Right lung (tissue), 5 donors: ENCODE data around the gene CD6. TPM values are rescaled to one million over a fixed set of nuclear protein-coding genes. Genes with fewer than 3 reads are reported as not detected.

ENCODE experiments used
- DNase-seq, 2 donors: peaks; one replicate each; pipeline ENCODE4 v3.0.0-alpha.2; 2013
- polyA plus RNA-seq, 5 donors: library from polyadenylated mRNA; unstranded; fragments of 120-200 nt; gene quantifications; one replicate each; pipeline versions ENCODE4 v1.2.1 to v1.2.3, GENCODE V29; 2013; ENCODE audit warnings: inconsistent platforms in 1 of 5, low replicate concordance in 1 of 5; ENCODE audit not compliant: insufficient read length in 5 of 5, insufficient read depth in 1 of 5

CD6 gene
- polyA plus RNA-seq, 5 donors = 0.99 to 2.1 (median 1.1) TPM

GRCh38 chr11:60984149-60984548, 12.7 kb downstream of the CD6 start:
- DNase-seq = no peak

GRCh38 chr11:60984636-60985035, 13.2 kb downstream of the CD6 start:
- DNase-seq = no peak

- DNase-seq = no peak
These were observed 14.0 kb downstream of the CD6 start for GRCh38 chr11:60985501-60985900.

- DNase-seq = no peak
These were observed 14.8 kb downstream of the CD6 start for GRCh38 chr11:60985991-60986915.

DNA sequence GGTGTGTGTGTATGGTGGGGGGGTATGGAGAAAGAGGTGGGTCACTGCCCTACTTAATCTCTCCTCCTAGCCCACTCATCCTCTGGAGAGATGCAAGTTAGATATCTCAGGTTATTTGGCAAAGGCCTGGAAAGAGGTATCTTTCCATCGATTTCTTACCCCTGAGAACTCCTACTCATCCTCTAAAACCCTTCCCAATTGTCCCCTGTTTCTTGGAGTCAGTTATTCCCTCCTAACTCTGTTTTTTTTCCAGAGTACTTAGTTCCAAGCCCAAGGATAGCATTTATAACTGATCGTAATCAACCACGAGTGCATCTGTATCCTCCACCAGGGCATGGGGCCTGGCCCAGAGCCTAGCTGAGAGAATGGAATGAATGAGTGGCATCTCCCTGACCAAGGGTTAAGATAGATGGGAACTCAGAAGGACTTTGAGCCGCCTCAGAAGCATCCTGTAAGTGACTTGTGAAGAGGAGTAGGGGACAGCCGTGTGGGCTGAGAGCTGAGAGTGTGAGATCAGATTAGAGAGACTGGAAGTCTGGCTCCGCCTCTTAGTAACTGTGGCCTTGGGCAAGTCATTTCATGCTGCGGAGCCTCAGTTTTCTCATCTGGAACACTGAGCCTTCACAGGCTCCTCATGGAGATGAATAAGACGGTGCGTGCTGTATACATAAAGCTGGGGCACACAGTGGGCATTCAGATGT, 16.2 kb downstream of the CD6 start:
- no peak for DNase-seq

DNA sequence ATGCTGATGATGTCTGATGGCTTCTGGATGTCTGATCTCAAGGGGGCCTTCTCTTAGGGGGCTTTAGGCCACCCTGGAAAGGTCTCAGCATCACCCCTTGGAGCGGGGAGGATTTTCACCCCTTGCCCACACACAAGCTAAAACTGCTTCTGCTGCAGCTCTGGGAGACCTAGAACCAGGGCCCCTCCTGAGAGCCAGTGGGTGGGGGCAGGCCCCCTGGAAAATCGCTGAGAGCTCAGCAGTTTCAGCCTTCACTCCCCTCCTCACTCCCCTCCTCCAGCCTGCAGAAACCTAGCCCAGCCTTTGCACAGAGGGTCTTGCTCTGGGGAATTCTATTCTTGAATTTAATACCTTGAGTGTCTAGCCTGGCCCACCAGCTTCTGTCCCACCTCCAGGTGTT, 17.2 kb downstream of the CD6 start:
- no peak for DNase-seq

- DNase-seq = no peak
These were observed 17.7 kb downstream of the CD6 start for GRCh38 chr11:60989093-60989650.

DNA sequence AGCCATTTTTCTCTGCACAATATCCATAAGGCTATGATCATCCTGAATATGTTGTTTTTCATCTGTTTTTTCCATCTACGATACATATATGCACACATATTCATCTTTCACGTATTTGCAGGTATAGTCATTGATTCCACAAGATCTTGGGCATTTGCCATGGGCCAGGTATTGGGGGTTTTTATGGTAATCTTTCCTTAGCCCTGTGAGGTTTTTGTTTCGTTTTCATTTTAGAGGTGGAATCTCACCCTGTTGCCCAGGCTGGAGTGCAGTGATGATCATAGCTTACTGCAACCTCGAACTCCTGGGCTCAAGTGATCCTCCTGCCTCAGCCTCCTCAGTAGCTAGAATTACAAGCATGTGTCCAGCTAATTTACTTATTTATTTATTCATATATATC, 20.0 kb downstream of the CD6 start:
- no peak for DNase-seq

- DNase-seq = peak in 1 of 2 donors; percentile 11
These were observed 21.4 kb downstream of the CD6 start for GRCh38 chr11:60992842-60993409.

- DNase-seq = no peak
These were observed 22.1 kb downstream of the CD6 start for GRCh38 chr11:60993615-60994014.

DNA sequence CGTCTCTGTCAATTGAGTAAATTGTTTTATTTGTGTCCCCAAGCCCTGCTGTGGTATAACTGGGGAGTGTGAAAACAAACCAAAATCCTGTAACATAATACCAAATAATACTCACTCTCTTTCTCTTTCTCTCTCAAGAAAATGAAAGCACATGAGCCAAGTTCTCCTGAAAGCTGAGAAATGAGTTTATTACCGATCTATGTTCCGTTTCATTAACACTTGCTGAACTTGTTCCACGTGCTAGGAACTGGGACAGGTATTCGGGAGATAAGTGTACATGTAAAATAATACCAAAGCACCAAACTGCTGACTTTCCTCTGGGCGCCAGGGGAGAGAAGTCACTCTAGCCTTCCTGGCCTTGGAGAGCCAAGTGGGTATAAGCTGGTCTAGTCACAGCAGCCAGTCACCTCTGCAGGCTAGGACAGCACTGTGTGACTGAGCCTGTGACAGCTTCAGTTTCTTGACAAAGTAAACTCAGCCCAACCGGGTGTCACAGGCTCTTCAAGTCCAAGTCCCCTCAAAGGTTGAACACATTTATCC, 23.1 kb downstream of the CD6 start:
- no peak for DNase-seq

DNA sequence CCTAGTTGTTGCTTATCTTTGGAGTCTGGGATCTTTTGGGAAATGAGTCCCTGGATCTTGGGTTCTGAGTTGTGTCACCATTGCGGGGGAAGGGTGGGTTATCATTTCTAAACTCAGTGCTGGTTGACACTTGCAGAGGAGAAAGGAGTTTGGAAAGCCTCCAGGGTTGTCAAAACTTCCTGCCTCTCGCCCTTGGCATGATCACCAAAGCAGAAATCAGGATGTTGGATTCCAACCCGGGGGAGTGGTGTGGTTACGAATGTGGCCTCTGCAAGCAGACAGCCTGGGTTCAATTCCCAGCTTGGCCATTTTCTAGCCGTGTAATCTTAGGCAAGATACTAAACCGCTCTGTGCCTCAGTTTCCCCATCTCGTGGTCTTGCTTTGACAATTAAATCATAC, 24.3 kb downstream of the CD6 start:
- DNase-seq = no peak

DNA sequence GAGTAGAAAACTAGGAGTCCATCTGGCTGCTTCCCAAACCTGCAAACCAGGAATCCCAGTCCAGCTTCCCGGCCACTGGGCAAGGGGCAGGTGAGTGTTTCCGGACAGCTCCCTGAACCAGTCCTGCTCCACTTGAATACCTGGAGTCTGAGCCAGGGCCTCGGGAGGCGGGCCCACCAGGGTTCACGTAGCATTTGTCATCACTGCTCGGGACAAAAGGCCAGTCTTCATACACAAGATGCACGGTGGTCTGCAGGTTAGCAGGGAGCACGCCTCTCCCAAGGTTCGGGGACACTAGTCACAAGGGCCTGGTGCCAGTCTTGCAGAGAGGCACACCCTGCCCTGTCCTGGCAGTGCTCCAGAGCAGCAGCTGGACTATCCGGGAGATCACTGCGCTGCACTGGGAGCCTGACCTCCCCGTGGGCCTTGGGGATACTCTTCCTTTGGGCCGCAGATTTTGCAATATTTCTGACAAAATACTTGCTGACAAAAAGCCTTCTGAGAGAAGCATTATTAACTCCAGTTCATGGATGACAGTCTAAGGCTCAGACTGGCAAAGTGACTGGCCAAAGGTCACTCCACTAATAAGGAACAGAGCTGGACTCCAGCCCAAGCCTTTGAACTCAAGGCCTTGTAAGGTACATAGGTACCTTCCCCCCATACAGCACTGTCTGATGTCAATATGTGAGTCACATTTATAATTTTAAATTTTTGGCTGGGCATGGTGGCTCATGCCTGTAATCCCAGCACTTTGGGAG, 25.1 kb downstream of the CD6 start:
- no peak for DNase-seq

DNA sequence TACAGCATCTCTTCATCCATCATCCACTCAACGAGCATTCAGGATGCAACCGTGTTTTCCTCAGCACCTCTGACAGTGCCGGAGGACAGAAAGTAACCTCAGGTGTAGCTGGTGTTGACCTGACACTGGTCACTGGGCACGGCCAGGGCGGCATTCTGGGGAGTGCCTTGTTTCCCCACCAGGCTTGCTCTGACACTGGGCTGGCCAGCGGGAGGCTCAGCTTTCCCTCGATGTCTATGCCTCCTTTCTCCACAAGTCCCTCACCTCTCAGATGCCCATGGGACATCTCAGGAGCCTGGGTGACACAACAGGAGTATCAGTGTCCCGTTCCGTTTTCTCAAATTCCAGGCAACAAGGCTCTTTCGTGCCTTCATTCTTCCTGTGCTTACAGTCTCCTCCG, 28.9 kb downstream of the CD6 start:
- no peak for DNase-seq

GRCh38 chr11:61001931-61002330, 30.5 kb downstream of the CD6 start:
- DNase-seq = no peak

DNA sequence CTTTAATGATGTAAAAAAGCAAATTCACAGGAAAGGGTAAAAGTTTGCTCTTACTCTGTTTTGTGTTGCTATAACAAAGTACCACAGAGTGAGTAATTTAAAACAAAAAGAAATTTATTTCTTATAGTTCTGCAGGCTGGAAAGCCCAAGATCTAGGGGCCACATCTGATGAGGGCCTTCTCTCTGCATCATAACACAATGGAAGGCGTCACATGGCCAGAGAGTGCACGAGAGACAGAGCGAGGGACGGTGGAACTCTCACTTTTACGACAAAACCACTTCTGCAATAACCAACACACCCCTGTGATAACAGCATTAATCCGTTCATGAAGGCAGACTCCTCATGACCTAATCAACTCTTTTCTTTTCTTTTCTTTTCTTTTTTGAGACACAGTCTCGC, 31.1 kb downstream of the CD6 start:
- DNase-seq = no peak

- peak in 1 of 2 donors; percentile 66 for DNase-seq
These were observed 32.7 kb downstream of the CD6 start for GRCh38 chr11:61004180-61004611.

- no peak for DNase-seq
These were observed 33.3 kb downstream of the CD6 start for GRCh38 chr11:61004761-61005181.

DNA sequence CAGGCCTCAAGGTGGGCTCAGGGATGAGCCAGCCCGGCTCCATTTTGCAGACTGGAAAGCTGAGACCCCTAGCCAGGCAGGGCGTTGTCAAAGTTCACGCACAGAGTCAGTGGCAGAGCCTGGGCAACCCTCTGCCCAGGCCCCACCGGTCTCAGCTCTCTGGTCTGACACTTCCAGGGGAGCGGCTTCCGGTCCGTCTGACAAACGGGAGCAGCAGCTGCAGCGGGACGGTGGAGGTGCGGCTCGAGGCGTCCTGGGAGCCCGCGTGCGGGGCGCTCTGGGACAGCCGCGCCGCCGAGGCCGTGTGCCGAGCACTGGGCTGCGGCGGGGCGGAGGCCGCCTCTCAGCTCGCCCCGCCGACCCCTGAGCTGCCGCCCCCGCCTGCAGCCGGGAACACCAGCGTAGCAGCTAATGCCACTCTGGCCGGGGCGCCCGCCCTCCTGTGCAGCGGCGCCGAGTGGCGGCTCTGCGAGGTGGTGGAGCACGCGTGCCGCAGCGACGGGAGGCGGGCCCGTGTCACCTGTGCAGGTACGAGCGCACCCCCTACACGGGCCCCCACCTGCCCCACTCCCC, 36.0 kb downstream of the CD6 start:
- no peak for DNase-seq

- no peak for DNase-seq
These were observed 36.7 kb downstream of the CD6 start for GRCh38 chr11:61007956-61008896.
